ENCODE results near the gene MRPL55. TPM values are rescaled to one million over a fixed set of nuclear protein-coding genes. Genes with fewer than 3 reads are reported as not detected.
A peak's percentile ranks its signal among the peaks of the same experiment; 100 is the strongest.

Gene MRPL55
- total RNA-seq, 6 experiments from 2014 or later: 48.3 to 55.4 (median 49.6) TPM

DNA sequence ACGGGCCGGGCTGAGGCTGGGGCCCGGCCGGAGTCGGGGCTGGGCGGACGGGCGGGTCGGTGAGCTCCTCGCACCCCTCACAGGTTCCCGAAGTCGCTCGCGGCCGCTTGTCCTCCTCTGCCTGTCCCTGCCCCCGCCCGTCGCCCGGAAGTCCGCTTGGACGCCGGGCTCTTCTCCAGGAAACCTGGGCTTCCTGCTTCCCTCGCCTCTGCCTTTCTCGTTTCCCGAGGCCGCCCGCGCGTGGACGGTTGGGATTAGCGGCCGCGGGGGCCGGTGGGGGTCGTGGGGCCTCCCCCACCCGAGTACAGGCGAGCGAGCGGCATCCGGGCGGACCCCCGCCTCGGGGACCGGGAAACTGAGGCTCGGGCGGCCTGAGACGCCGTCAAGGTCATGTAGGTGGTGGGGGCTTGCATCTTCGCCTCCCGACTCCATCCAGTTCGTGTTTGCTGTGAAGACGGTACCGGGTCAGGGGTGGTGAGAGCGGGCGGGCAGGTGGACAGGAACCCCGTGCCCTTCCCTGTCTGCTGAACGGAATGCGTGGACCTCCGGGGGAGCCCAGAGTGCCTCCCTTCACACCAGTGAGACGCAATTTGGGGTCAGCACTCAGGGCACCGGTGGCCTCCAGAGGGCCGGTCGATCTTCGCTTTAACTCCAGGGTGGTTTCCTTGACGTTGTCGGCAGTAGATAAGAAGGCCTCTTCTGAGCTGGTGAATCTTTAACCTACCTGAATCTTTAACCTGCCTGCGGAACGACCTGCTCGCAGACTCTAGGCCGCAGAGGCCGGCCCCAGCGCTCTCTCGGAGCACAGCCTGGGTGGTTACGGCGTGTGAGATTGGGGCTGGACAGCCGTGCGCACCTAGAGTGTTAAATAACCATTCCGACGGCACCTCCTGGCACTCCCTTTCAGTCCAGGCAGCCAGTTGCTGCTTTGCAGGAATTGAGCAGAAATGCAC lies 25.9 kb downstream of the MRPL55 start:
- no peak for DNase-seq
- TF ChIP-seq, protein P1, sequence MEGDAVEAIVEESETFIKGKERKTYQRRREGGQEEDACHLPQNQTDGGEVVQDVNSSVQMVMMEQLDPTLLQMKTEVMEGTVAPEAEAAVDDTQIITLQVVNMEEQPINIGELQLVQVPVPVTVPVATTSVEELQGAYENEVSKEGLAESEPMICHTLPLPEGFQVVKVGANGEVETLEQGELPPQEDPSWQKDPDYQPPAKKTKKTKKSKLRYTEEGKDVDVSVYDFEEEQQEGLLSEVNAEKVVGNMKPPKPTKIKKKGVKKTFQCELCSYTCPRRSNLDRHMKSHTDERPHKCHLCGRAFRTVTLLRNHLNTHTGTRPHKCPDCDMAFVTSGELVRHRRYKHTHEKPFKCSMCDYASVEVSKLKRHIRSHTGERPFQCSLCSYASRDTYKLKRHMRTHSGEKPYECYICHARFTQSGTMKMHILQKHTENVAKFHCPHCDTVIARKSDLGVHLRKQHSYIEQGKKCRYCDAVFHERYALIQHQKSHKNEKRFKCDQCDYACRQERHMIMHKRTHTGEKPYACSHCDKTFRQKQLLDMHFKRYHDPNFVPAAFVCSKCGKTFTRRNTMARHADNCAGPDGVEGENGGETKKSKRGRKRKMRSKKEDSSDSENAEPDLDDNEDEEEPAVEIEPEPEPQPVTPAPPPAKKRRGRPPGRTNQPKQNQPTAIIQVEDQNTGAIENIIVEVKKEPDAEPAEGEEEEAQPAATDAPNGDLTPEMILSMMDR (IDR thresholded peaks at IDR 0.05): no peak
- peak overlapping the region; percentile 95 for H3K27ac Mint-ChIP-seq
- no peaks in the 10 kb centered on the region for H3K9me3 Mint-ChIP-seq
- H3K4me3 Mint-ChIP-seq: peak overlapping the region; percentile 98
- peaks cover 31% of the 10 kb centered on the region for H3K36me3 Mint-ChIP-seq (ENCODE audit: low read depth)
- peaks cover 11% of the 10 kb centered on the region for H3K27me3 Mint-ChIP-seq (ENCODE audit: insufficient read depth)
- peaks cover 45% of the 10 kb centered on the region for H3K4me1 Mint-ChIP-seq (ENCODE audit: low read depth)

DNA sequence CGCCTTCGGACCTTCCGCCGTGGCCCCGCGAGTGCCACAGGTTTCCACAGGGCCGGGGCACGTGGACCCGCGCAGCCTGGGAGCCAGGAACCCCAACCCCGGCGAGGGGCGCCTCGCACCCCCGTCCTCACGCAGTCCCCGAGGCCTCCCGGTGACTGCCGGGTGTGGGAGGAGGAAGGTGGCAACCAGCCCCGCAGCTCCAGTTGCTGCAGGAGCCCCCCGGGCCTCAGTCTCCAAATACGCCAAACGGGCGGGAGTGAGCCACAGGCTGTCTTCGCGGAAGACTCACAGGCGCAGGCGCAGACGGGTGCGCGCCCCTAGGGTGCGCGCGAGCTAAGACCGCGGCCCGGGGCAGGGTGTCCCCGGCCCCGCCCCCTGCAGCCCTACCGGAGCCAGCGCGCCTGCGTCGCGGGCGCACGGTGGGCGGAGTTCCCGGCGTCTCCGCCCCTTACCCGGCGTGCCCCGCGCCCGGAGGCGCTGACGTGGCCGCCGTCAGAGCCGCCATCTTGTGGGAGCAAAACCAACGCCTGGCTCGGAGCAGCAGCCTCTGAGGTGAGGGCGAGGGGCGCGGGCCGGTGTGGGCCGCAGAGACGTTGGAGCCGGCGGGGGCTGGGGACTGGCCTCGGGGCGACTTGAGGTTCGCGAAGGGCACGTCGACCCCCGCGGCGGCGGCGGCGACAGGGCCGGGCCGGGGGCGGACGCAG lies 26.7 kb downstream of the MRPL55 start, which contains the start of gene ARF1:
Gene ARF1, plus strand, starts transcription at position 495 of the 704 bp plus-strand sequence. CDS start 14,407 bp downstream, outside the sequence.
- TF ChIP-seq, protein P1 (IDR thresholded peaks at IDR 0.05): peak; percentile 39
- no peaks in the 10 kb centered on the region for H3K9me3 Mint-ChIP-seq
- H3K36me3 Mint-ChIP-seq (ENCODE audit: low read depth): peaks cover 23% of the 10 kb centered on the region
- peaks cover 37% of the 10 kb centered on the region for H3K4me1 Mint-ChIP-seq (ENCODE audit: low read depth)
- peaks cover 6% of the 10 kb centered on the region for H3K27me3 Mint-ChIP-seq (ENCODE audit: insufficient read depth)
- H3K27ac Mint-ChIP-seq: peak within 1 kb of the TSS; percentile 95
- DNase-seq: peak; percentile 82
- H3K4me3 Mint-ChIP-seq: peak within 1 kb of the TSS; percentile 98

DNA sequence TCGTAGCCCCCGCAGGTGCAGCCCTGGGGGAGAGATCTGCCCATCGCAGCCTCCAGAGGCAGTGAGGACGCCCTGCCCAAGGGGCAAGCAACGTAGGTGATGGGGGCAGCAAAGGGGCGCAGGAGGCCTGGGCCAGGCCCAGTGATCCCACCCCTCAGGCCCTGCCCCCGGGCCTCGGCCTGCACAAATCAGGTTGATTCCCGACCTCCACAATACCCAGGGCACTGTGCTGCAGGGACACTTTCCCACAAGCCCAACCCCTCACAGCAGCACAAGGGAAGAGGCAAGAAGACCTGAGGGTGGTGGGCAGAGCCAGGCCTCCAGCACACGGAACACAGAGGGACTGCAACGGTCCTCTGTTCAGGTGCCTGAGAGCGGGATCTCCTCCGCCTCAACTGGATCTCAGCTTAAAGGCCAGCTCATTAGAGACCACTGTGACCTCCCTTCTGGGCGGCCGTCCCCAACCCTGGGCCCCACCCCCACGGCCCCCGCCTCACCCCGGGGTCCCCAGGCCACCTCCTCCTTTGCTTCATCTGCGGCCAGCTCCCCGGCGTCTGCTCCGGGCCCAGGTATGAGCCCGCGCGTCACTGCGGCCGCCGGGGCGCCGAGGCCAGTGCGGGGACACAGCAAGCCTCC lies 27.4 kb downstream of the MRPL55 start:
- Mint-ChIP-seq H3K4me1 (ENCODE audit: low read depth) (peaks cover 30% of the 10 kb centered on the region), H3K36me3 (ENCODE audit: low read depth) (peaks cover 22% of the 10 kb centered on the region), H3K4me3 (peak overlapping the region; percentile 87), H3K27me3 (ENCODE audit: insufficient read depth) (peaks cover 6% of the 10 kb centered on the region), H3K9me3 (no peaks in the 10 kb centered on the region), H3K27ac (peak overlapping the region; percentile 95)
- TF ChIP-seq, protein P1 (IDR thresholded peaks at IDR 0.05): no peak
- DNase-seq: no peak

DNA sequence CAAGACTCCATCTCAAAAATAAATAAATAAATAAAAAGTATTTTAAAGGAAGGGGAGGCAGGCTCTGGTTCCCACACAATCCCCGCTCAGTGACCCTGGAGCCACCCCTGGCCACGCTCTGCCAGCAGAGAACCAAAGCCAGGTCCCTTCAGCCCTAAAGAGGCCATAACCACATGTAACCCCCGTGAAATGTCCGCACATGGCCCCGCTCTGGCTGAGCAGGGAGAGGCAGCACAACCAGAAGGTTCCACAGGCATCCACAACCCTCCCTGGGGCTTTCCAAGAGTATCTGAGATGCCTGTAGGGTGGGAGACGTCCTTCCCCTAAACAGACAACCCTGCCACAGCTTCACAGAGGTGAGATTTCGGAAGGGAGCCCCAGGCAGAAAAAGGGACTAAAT lies 28.0 kb downstream of the MRPL55 start:
- Mint-ChIP-seq H3K27ac (peak overlapping the region; percentile 63), H3K27me3 (ENCODE audit: insufficient read depth) (peaks cover 6% of the 10 kb centered on the region), H3K4me1 (ENCODE audit: low read depth) (peaks cover 24% of the 10 kb centered on the region), H3K4me3 (peak overlapping the region; percentile 87), H3K36me3 (ENCODE audit: low read depth) (peaks cover 22% of the 10 kb centered on the region), H3K9me3 (no peaks in the 10 kb centered on the region)
- TF ChIP-seq, protein P1 (IDR thresholded peaks at IDR 0.05): no peak
- no peak for DNase-seq

DNA sequence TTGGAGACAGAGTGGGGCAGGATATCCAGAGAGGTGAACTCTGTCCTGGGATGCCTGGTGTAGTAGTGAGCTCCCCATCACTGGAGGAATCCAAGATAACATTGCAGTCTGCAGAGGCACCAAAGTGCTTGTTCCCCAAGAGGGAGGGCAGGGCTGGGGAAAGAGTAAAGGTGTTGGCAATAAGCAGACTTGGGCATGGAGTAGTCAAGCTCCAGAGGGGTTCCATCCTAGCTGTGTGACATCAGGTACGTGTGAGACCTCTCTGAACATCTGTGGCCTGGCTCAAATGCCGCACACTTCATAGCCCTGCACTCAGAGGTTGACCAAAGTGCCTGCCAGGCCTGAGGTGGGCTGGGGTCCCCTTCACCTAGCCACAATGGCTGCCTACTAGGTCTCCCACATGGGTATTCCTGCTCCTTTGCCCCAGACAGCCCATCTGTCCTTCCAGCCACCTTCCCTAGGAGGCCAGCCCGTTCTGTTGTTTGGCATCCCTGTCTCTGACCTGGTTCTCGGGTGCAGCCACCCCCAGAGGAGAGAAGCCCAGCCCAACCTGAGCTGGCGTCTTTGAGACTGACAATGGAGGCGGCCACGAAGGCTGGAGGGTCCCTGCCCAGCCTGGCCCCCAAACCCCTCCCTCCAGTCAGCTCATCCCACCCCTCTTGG lies 29.4 kb downstream of the MRPL55 start:
- Mint-ChIP-seq H3K27me3 (ENCODE audit: insufficient read depth) (peaks cover 6% of the 10 kb centered on the region), H3K4me3 (no peak overlapping the region), H3K36me3 (ENCODE audit: low read depth) (peaks cover 16% of the 10 kb centered on the region), H3K9me3 (no peaks in the 10 kb centered on the region), H3K27ac (no peak overlapping the region), H3K4me1 (ENCODE audit: low read depth) (peaks cover 10% of the 10 kb centered on the region)
- TF ChIP-seq, protein P1 (IDR thresholded peaks at IDR 0.05): no peak
- no peak for DNase-seq
